ENCODE measurements around the gene CALD1.

DNA sequence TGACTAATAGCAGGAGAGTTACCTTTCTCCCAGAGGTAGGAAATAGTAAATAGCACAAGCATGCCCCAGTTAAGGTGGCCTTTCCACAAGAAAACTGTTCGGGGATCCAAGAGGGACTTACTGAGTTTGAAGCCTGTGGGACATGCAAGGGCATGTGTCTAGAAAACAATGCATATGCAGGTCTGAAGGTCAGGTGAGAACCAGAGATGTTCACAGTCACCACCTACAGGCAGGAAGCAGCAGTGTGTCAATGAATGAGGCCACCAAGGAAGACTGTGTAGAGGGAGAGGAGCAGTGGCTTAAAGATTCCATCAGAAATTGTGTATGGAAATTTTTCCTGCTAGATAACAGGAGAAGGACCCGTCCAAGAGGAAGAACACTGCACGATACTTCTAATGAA lies 66.0 kb downstream of the CALD1 start:
- TF ChIP-seq, protein P1, sequence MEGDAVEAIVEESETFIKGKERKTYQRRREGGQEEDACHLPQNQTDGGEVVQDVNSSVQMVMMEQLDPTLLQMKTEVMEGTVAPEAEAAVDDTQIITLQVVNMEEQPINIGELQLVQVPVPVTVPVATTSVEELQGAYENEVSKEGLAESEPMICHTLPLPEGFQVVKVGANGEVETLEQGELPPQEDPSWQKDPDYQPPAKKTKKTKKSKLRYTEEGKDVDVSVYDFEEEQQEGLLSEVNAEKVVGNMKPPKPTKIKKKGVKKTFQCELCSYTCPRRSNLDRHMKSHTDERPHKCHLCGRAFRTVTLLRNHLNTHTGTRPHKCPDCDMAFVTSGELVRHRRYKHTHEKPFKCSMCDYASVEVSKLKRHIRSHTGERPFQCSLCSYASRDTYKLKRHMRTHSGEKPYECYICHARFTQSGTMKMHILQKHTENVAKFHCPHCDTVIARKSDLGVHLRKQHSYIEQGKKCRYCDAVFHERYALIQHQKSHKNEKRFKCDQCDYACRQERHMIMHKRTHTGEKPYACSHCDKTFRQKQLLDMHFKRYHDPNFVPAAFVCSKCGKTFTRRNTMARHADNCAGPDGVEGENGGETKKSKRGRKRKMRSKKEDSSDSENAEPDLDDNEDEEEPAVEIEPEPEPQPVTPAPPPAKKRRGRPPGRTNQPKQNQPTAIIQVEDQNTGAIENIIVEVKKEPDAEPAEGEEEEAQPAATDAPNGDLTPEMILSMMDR (IDR thresholded peaks at IDR 0.05): peak in 2 of 7 experiments; percentile 11 to 14
- TF ChIP-seq EP300 (IDR thresholded peaks at IDR 0.05): no peak
- TF ChIP-seq POLR2A (IDR thresholded peaks at IDR 0.05): no peak

Measured in stomach (tissue), 4 donors.